Activated naive CD4-positive, alpha-beta T cell treated with anti-CD3 and anti-CD28 coated beads for 36 hours (primary cell): ENCODE results near the gene USP17L11. TPM values are rescaled to one million over a fixed set of nuclear protein-coding genes. Genes with fewer than 3 reads are reported as not detected.
"Not testable (repeated sequence)": the region's sequence is repeated elsewhere in the genome, so short reads cannot be mapped to it uniquely, and the experiment has no call there.

Experiments
- CTCF ChIA-PET: fragments of 350-600 bp; sonication (Branson Sonifier 250); formaldehyde crosslinking; loops from one replicate; lab custom pipeline; 2021; ENCODE audit warnings: antibody characterized with exemption; lab: Charles Lee
- DNase-seq: peaks from one replicate; pipeline ENCODE4 v3.0.0-alpha.2; 2020
- H3K27ac Mint-ChIP-seq: one replicate; pipeline ENCODE4 v1.8.0; 2021; ENCODE audit warnings: mild to moderate bottlenecking, mixed read lengths
- H3K27me3 Mint-ChIP-seq: one replicate; pipeline ENCODE4 v1.8.0; 2021; ENCODE audit warnings: low read depth, mixed read lengths
- H3K36me3 Mint-ChIP-seq: one replicate; pipeline ENCODE4 v1.8.0; 2021; ENCODE audit warnings: low read depth, mixed read lengths
- H3K4me1 Mint-ChIP-seq: one replicate; pipeline ENCODE4 v1.8.0; 2021; ENCODE audit warnings: low read depth, mixed read lengths
- H3K4me3 Mint-ChIP-seq: one replicate; pipeline ENCODE4 v1.8.0; 2021; ENCODE audit warnings: mild to moderate bottlenecking, moderate library complexity, mixed read lengths
- H3K9me3 Mint-ChIP-seq: one replicate; pipeline ENCODE4 v1.8.0; 2021; ENCODE audit warnings: mixed read lengths
- intact Hi-C: fragments of 100-400 bp; cut with micrococcal nuclease; formaldehyde crosslinking; loops from one replicate; pipeline ENCODE4 v1.15.1; 2023
- total RNA-seq, 2 experiments: library from RNA; stranded (reverse); gene quantifications; one replicate each; pipeline ENCODE4 v1.2.3, GENCODE V29; 2021

Gene USP17L11
- total RNA-seq, 2 experiments from 2014 or later: not detected

GRCh38 chr4:9253078-9253477 lies 37.9 kb downstream of the USP17L11 start, which contains the start of gene USP17L19:
TSS of gene USP17L19 (plus strand) at chr4:9253378. CDS start at chr4:9253378, 0 bp downstream.
- H3K4me1 Mint-ChIP-seq, H3K27ac Mint-ChIP-seq, intact Hi-C loops, H3K4me3 Mint-ChIP-seq, H3K36me3 Mint-ChIP-seq, DNase-seq, H3K27me3 Mint-ChIP-seq, H3K9me3 Mint-ChIP-seq, CTCF ChIA-PET: not testable (repeated sequence)

GRCh38 chr4:9257824-9258223 lies 42.6 kb downstream of the USP17L11 start, which contains the start of gene USP17L20:
TSS of gene USP17L20 (plus strand) at chr4:9258124. CDS start at chr4:9258124, 0 bp downstream.
- H3K4me1 Mint-ChIP-seq, DNase-seq, CTCF ChIA-PET, H3K9me3 Mint-ChIP-seq, H3K36me3 Mint-ChIP-seq, H3K27me3 Mint-ChIP-seq, intact Hi-C loops, H3K4me3 Mint-ChIP-seq, H3K27ac Mint-ChIP-seq: not testable (repeated sequence)

GRCh38 chr4:9262572-9262971 lies 47.4 kb downstream of the USP17L11 start, which contains the start of gene USP17L21:
TSS of gene USP17L21 (plus strand) at chr4:9262872. CDS start at chr4:9262872, 0 bp downstream.
- H3K4me1 Mint-ChIP-seq, H3K36me3 Mint-ChIP-seq, DNase-seq, intact Hi-C loops, CTCF ChIA-PET, H3K27ac Mint-ChIP-seq, H3K9me3 Mint-ChIP-seq, H3K4me3 Mint-ChIP-seq, H3K27me3 Mint-ChIP-seq: not testable (repeated sequence)

Other genes starting within 250 kb of the USP17L11 start
- not detected for gene FAM90A26, start 45.0 kb upstream of the USP17L11 start, total RNA-seq
- not detected for gene USP17L10, start 4.7 kb upstream of the USP17L11 start, total RNA-seq
- not detected for gene USP17L12, start 4.7 kb downstream of the USP17L11 start, total RNA-seq
- not detected for gene USP17L13, start 9.5 kb downstream of the USP17L11 start, total RNA-seq
- gene USP17L15, start 19.0 kb downstream of the USP17L11 start, total RNA-seq: not detected
- gene USP17L17, start 28.5 kb downstream of the USP17L11 start, total RNA-seq: not detected
- not detected for gene USP17L18, start 33.2 kb downstream of the USP17L11 start, total RNA-seq
- gene USP17L19, start 38.0 kb downstream of the USP17L11 start, total RNA-seq: not detected
- gene USP17L20, start 42.7 kb downstream of the USP17L11 start, total RNA-seq: not detected
- gene USP17L21, start 47.5 kb downstream of the USP17L11 start, total RNA-seq: not detected
- not detected for gene USP17L22, start 52.2 kb downstream of the USP17L11 start, total RNA-seq
- gene USP17L24, start 109.8 kb downstream of the USP17L11 start, total RNA-seq: not detected
- not detected for gene USP17L25, start 114.5 kb downstream of the USP17L11 start, total RNA-seq
- not detected for gene USP17L26, start 119.3 kb downstream of the USP17L11 start, total RNA-seq
- not detected for gene USP17L5, start 124.0 kb downstream of the USP17L11 start, total RNA-seq
- not detected for gene USP17L27, start 128.7 kb downstream of the USP17L11 start, total RNA-seq
- gene USP17L28, start 133.5 kb downstream of the USP17L11 start, total RNA-seq: not detected
- gene USP17L29, start 138.2 kb downstream of the USP17L11 start, total RNA-seq: not detected
- gene USP17L30, start 147.7 kb downstream of the USP17L11 start, total RNA-seq: not detected
- not detected for gene DEFB131A, start 229.0 kb downstream of the USP17L11 start, total RNA-seq